SK-MEL-5 (cell line): ENCODE data around the gene DCLRE1C. TPM values are rescaled to one million over a fixed set of nuclear protein-coding genes. Genes with fewer than 3 reads are reported as not detected.
A peak's percentile ranks its signal among the peaks of the same experiment; 100 is the strongest.
"Not testable (repeated sequence)": the region's sequence is repeated elsewhere in the genome, so short reads cannot be mapped to it uniquely, and the experiment has no call there.

Experiments
- DNase-seq: peaks from one replicate; pipeline ENCODE4 v3.0.0-alpha.2; 2016; ENCODE audit warnings: low read depth, low spot score
- in situ Hi-C: cut with HindIII; loops from 2 replicates; pipeline ENCODE4 v1.10.0; 2016; ENCODE audit warnings: low sequenced_read_pairs, high pct_unique_total_duplicates, low pct_unique_long_range_greater_than_20kb
- total RNA-seq: library from RNA; depleted of rRNA; stranded (reverse); fragments of >200 nt; shearing (Covaris generic); gene quantifications from 2 replicates; pipeline ENCODE4 v1.2.3, GENCODE V29; 2014

The DCLRE1C gene
- total RNA-seq, 1 experiment from 2014 or later: 15.8 TPM

DNA sequence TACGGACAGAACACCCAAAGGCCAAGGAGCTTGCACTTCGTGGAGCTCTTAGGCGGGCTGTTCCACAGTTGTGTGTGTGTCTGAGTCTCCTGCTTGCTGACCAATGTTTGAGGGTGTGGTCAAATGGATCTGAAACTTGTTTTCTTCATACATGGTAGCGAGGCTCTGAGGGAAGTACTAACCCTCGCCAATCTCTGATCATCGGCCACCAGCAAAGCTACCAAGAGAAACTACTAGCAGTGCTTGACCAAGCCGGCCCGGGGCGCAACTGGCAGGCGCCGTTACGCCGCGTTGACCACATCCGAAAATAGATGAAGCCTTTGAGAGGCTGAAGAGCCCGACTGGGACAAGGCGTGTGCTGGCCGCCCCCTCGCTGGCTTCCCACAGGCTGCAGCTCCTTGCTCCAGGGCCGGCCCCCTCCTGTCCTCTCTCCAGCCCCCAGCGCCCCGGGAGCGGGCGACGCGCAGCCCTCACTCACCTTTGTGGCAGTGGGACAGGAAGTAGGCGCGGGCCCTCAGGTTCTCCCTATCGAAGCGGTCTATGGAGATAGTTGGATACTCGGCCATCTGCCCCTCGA is 384 bp downstream of the DCLRE1C start:
- in situ Hi-C loops: no loop called here
- DNase-seq: peak; percentile 43

DNA sequence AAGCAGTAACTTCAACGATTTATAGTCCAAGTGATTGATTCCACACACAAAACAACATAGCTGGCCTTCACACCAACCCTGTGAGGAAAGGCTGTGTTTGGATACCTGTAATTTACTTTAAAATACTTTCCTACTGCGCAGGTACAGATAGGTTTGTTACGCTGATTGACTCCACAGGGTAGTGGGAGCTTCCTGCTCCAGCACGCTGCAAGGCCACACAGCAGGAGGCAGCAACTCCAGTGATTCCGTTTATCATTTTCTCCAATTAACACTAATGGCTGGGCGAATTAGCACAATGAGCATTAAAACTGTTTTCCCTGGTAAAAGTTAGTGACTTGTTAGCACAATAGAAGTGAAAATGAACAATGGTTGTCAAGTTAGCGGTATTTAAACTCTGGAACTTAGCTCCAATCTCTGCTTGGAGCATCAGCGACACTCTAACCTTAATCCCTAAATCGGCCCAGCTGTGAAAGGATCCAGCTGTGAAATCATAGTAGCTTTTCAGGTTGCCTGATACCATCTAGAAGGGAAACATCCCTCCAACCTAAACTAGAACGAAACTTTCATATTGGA is 959 bp downstream of the DCLRE1C start:
- in situ Hi-C loops: no loop called here
- no peak for DNase-seq

DNA sequence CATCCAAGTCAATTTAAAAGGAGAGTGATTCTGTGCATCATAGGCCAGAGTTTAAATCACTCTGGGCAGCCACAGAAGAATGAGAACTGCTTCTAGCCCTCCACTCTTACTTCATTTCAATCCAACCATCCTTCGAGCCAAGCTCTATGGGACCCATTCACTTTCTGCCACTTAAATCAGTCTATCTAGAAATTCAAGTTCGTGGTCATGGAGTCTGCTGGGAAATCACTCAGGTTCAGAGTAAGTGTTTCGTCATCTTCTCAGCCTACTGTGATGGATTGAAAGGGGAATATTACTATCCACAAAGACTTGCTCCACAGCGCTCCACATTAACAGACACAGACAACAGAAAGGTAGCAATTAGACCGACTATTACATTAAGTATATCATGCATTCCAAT is 4.6 kb downstream of the DCLRE1C start:
- in situ Hi-C loops: no loop called here
- no peak for DNase-seq

- in situ Hi-C loops: no loop called here
- no peak for DNase-seq
These were observed 6.6 kb downstream of the DCLRE1C start for GRCh38 chr10:14947268-14947667.

- DNase-seq: no peak
- in situ Hi-C loops: no loop called here
These were observed 8.8 kb downstream of the DCLRE1C start for GRCh38 chr10:14945108-14945507.

DNA sequence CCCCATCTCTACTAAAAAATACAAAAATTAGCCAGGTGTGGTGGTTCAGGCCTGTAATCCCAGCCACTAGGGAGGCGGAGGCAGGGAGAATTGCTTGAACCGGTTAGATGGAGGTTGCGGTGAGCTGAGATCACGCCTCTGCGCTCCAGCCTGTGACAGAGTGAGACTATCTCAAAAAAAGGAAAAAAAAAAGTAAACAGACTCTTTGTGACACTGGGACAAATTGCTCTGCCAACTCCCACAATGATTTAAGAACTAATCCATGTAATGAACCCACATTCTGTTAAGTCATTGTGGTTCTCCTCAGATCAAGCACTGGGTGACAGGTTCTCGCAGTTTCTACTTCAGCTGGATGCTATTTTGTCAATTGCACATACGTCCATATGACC is 11.0 kb downstream of the DCLRE1C start:
- in situ Hi-C loops, DNase-seq: not testable (repeated sequence)

DNA sequence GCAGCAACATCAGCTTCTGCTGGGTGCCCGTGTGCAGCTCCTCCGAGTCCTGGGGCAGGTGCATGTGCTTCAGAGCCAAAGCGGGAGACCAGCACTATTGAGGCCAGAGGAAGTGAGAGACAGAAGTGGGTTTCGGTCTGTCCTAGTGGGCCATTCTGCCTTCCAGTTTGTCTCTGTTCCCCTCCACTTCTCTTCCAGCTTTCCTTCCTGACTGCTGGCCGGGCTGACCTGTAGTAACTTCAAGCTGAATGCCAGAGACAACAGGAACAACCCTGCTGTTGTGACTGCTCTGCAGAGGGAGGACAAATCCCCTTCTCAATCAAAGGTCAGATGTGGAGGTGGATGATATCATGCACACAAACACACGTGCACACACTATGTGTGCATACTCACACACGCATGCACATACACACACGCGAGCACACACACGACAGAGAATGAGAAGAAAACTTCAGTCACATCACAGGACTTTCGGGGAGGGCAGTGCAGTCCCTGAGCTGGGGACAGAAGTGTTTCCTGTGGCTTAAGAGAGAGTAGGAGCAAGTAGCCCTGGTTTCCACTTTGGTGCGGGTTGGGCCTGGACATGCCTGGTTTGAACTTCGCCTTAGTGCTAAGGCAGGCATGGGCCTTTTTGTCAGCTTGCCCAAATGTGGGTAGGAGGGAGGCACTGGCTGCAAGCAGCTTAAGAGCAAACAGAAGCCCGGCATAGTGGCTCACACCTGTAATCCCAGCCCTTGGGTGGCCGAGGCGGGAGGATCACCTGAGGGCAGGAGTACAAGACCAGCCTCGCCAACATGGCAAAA is 11.5 kb downstream of the DCLRE1C start:
- DNase-seq, in situ Hi-C loops: not testable (repeated sequence)

DNA sequence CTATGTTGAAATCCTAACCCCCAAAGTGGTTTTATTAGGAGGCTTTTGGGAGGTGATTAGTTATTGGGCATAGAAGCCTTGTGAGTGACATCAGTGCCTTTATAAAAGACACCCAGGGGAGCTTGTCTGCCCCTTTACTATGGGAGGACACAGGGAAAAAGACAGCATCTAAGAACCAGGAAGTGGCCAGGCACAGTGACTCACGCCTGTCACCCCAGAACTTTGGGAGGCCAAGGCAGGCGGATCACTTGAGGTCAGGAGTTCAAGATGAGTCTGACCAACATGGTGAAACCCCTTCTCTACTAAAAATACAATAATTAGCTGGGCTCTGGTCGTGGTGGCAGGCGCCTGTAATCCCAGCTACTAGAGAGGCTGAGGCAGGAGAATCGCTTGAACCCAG is 14.9 kb downstream of the DCLRE1C start:
- DNase-seq, in situ Hi-C loops: not testable (repeated sequence)

DNA sequence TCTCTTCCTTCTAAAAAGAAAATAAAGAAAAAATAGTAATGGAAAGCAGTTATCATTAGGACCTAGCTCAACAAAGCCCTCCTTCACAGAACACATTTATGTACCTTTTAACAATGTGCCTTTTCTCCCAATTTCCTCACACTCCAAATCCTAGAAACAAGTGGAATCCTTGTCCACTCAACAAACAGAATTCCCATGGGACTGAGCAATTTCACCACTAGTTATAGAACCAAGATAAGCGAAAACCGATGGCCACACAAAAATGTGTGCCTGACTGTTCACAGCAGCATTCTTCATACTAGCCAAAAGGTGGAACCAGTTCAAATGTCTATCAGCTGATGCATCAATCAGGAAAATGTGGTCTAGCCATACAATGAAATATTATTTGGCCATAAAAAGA is 17.3 kb downstream of the DCLRE1C start:
- in situ Hi-C loops: no loop called here
- peak; percentile 99 for DNase-seq

DNA sequence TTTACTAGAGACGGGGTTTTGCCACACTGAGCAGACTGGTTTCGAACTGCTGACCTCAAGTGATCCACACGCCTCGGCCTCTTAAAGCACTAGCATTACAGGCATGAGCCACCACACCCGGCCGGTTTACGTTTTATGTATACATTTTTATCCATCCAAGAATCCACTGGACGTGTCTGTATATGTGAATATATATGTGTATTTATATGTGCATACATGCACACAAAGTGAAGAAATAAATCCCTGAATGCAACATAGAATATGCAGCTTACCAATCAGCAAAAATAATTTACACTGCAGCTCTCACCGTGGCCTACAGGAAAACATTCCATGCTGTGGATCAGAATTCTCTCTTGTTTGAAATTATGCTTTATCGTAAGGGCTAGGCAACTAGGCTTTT is 23.3 kb downstream of the DCLRE1C start:
- in situ Hi-C loops: no loop called here
- DNase-seq: no peak

- in situ Hi-C loops: no loop called here
- DNase-seq: no peak
These were observed 27.0 kb downstream of the DCLRE1C start for GRCh38 chr10:14926722-14927416.

GRCh38 chr10:14926061-14926470 is 27.8 kb downstream of the DCLRE1C start:
- in situ Hi-C loops: no loop called here

DNA sequence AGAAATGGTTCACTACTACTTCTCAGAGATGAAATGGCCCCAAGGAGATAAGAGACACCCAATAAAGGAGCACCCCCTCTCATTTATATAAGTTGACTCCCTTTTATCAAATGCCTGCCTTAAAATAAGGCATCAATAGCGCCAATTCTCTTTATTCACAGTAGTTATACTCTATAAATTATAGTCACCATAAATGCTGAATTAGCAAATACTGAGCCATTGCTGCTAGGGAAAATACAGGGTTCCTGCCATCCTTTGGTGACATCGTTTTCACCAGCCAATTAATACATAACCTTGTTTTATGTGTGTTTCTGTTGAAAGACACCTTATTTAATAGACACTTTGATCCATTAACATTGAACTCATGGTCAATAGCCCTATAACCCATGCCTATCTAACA is 28.6 kb downstream of the DCLRE1C start:
- in situ Hi-C loops: no loop called here

More at GRCh38 chr10:14926061-14926470, 27.8 kb downstream of the DCLRE1C start:
- DNase-seq: no peak

DNA sequence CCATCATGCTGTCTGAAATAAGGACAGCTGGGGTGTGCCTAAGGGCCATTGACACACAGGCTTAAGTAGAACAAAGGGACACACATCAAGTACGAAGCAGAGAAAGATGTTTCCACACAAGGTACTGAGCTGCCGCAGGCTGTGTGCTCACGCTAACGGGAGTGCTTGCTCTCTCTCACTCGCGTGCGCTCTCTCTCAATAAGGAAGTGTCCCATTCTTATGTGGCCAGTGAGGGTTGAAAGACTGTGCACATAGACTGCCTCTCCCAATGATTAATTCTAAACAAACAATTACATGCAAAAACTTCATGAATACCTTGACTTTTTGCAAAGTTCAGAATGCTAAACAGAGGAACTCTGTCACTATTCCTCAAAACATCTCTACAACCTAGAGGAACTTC is 29.9 kb downstream of the DCLRE1C start:
- in situ Hi-C loops: no loop called here
- DNase-seq: no peak

More for the DNA sequence above, 28.6 kb downstream of the DCLRE1C start:
- DNase-seq: no peak

- in situ Hi-C loops: no loop called here
- no peak for DNase-seq
These were observed 34.9 kb downstream of the DCLRE1C start for GRCh38 chr10:14918964-14919363.

DNA sequence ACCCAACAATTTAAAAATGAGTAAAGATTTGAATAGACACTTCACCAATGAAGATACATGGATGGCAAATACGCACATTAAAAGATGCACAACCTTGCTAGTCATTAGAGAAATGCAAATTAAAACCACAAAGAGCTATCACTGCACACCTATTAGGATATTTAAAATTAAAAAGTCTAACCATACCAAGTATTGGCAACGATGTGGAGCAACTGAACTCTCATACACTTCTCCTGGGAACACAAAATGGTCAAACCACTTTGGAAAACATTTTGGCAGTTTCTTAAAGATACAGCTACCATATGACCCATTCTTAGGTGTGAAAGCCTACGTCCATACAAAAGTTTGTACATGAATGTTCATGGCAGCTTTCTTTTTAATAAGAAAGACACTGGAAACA is 36.1 kb downstream of the DCLRE1C start:
- DNase-seq: no peak
- in situ Hi-C loops: no loop called here

DNA sequence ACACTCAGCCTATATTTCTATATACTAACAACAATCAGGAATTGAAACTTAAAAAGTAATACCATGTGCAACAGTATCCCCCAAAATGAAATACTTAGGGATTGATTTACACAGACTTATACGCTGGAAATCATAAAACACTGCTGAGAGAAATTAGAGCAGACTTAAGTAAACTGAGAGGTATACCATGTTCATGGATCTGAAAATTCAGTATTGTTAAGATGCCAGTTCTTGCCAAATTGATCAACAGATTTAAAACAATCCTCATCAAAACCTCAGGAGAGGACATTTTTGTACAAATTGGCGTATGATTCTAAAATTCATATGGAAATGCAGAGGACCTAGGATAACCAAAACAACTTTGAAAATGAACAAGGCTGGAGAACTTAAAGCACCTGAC is 37.3 kb downstream of the DCLRE1C start:
- DNase-seq: no peak

DNA sequence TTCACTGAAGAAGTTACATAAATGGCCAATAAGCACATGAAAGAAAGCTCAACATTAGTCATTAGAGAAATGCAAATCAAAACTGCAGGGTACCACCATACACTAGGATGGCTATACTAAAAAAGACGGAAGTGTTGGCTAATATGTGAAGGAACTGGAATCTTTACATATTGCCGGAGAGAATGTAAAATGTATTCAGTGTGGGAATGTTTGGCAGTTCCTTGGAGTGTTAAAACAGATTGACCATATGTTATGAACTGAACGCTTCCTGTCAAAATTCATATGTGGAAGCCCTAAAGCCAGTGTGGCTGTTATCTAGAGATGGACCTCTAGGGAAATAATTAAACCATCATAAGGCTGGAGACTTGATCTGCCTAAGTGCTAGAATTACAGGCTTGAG is 42.1 kb downstream of the DCLRE1C start:
- in situ Hi-C loops: no loop called here
- DNase-seq: no peak

More for the DNA sequence above, 37.3 kb downstream of the DCLRE1C start:
- in situ Hi-C loops: no loop called here
